Prostate gland (tissue), 2 donors: Measurements from ENCODE around the gene APOA1. TPM values are rescaled to one million over a fixed set of nuclear protein-coding genes. Genes with fewer than 3 reads are reported as not detected.

ENCODE experiments used
- DNase-seq: peaks from one replicate; pipeline ENCODE4 v3.0.0-alpha.2; 2019; ENCODE audit warnings: low spot score
- H3K27ac ChIP-seq, 2 donors: fragments of 200-600 bp; sonication (generic); 2 replicates each; pipeline ENCODE4 v1.5.1; 2017 to 2019
- H3K27me3 ChIP-seq: fragments of 200-600 bp; sonication (generic); replicated peaks from 2 replicates; pipeline ENCODE4 v1.5.1; 2019; ENCODE audit not compliant: insufficient read depth
- H3K36me3 ChIP-seq, 2 donors: fragments of 200-600 bp; sonication (generic); 1 replicate in 1 of 2; 2 replicates in 1 of 2; pipeline versions ENCODE4 v1.5.1 to v1.8.1; 2017 to 2019
- H3K4me1 ChIP-seq: fragments of 200-600 bp; sonication (generic); replicated peaks from 2 replicates; pipeline ENCODE4 v1.5.1; 2019
- H3K4me3 ChIP-seq, 2 donors: fragments of 200-600 bp; sonication (generic); 2 replicates each; pipeline ENCODE4 v1.5.1; 2017 to 2019
- H3K9me3 ChIP-seq: fragments of 200-600 bp; sonication (generic); 2 replicates; pipeline ENCODE4 v1.5.1; 2017
- POLR2A ChIP-seq: fragments of 450-650 bp; IDR thresholded peaks from one replicate; pipeline ENCODE4 v1.6.1; 2016; ENCODE audit warnings: antibody characterized with exemption, mild to moderate bottlenecking
- POLR2AphosphoS5 ChIP-seq: sonication (generic); formaldehyde crosslinking; IDR thresholded peaks from one replicate; pipeline ENCODE4 v1.6.1; 2017; ENCODE audit warnings: antibody characterized with exemption
- WGBS: methylation state at CpG from one replicate; pipeline ENCODE4 v1.1.5; 2018; 5-methylcytosine and 5-hydroxymethylcytosine counted together
- intact Hi-C: fragments of 100-400 bp; cut with DNase I; formaldehyde crosslinking; loops from one replicate; pipeline ENCODE4 v1.14.2; 2022
- total RNA-seq, 2 donors: library from RNA; depleted of rRNA; stranded (reverse); fragments of >200 nt; gene quantifications; one replicate each; pipeline ENCODE4 v1.1.0, GENCODE V29; 2016
- TF ChIP-seq, protein P1 (sequence below), 4 experiments: fragments of 200-600 bp in 2 of 4; fragments of 450-650 bp in 2 of 4; sonication (generic) in 2 of 4; IDR thresholded peaks; 1 replicate in 3 of 4; 2 replicates in 1 of 4; pipeline ENCODE4 v1.5.1; 2016 to 2019; ENCODE audit warnings: antibody characterized with exemption in 4 of 4, mild to moderate bottlenecking in 2 of 4, moderate library complexity in 2 of 4

Gene APOA1
- total RNA-seq, 2 donors from 2014 or later: 2,058 TPM; not detected in 1

DNA sequence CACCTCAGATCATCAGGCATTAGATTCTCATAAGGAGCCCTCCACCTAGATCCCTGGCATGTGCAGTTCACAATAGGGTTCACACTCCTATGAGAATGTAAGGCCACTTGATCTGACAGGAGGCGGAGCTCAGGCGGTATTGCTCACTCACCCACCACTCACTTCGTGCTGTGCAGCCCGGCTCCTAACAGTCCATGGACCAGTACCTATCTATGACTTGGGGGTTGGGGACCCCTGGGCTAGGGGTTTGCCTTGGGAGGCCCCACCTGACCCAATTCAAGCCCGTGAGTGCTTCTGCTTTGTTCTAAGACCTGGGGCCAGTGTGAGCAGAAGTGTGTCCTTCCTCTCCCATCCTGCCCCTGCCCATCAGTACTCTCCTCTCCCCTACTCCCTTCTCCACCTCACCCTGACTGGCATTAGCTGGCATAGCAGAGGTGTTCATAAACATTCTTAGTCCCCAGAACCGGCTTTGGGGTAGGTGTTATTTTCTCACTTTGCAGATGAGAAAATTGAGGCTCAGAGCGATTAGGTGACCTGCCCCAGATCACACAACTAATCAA lies 5.6 kb downstream of the APOA1 start:
- Histone ChIP-seq H3K9me3 (no peaks in the 10 kb centered on the region), H3K27ac (no peak overlapping the region), H3K36me3 (no peaks in the 10 kb centered on the region), H3K4me1 (no peaks in the 10 kb centered on the region), H3K27me3 (no peaks in the 10 kb centered on the region), H3K4me3 (no peak overlapping the region)
- 87% methylated on average over 7 of the region's 7 CpGs for WGBS
- intact Hi-C loops: no loop called here
- DNase-seq: no peak
- TF ChIP-seq POLR2AphosphoS5 (no peak), POLR2A (no peak)
- TF ChIP-seq, protein P1, sequence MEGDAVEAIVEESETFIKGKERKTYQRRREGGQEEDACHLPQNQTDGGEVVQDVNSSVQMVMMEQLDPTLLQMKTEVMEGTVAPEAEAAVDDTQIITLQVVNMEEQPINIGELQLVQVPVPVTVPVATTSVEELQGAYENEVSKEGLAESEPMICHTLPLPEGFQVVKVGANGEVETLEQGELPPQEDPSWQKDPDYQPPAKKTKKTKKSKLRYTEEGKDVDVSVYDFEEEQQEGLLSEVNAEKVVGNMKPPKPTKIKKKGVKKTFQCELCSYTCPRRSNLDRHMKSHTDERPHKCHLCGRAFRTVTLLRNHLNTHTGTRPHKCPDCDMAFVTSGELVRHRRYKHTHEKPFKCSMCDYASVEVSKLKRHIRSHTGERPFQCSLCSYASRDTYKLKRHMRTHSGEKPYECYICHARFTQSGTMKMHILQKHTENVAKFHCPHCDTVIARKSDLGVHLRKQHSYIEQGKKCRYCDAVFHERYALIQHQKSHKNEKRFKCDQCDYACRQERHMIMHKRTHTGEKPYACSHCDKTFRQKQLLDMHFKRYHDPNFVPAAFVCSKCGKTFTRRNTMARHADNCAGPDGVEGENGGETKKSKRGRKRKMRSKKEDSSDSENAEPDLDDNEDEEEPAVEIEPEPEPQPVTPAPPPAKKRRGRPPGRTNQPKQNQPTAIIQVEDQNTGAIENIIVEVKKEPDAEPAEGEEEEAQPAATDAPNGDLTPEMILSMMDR (IDR thresholded peaks at IDR 0.05): no peak

- no peaks in the 10 kb centered on the region for H3K36me3 ChIP-seq
- 95% methylated on average over 14 of the region's 17 CpGs for WGBS
Measured at GRCh38 chr11:116830184-116830912, 7.1 kb downstream of the APOA1 start.

DNA sequence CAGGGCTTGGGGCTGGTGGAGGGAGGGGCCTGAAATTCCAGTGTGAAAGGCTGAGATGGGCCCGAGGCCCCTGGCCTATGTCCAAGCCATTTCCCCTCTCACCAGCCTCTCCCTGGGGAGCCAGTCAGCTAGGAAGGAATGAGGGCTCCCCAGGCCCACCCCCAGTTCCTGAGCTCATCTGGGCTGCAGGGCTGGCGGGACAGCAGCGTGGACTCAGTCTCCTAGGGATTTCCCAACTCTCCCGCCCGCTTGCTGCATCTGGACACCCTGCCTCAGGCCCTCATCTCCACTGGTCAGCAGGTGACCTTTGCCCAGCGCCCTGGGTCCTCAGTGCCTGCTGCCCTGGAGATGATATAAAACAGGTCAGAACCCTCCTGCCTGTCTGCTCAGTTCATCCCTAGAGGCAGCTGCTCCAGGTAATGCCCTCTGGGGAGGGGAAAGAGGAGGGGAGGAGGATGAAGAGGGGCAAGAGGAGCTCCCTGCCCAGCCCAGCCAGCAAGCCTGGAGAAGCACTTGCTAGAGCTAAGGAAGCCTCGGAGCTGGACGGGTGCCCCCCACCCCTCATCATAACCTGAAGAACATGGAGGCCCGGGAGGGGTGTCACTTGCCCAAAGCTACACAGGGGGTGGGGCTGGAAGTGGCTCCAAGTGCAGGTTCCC lies 7.8 kb downstream of the APOA1 start, which contains the start of gene APOC3:
Gene APOC3, plus strand, starts transcription at position 383 of the 659 bp plus-strand sequence. CDS start 676 bp downstream, outside the sequence.
- H3K4me1 ChIP-seq: no peaks in the 10 kb centered on the region
- no peaks in the 10 kb centered on the region for H3K9me3 ChIP-seq
- H3K4me3 ChIP-seq: no peak within 1 kb of the TSS
- DNase-seq: no peak
- 72% methylated on average over 9 of the region's 9 CpGs for WGBS
- intact Hi-C loops: no loop called here
- H3K27ac ChIP-seq: no peak within 1 kb of the TSS
- TF ChIP-seq, protein P1 (IDR thresholded peaks at IDR 0.05): no peak
- no peak for TF ChIP-seq POLR2AphosphoS5
- TF ChIP-seq POLR2A: no peak
- no peaks in the 10 kb centered on the region for H3K27me3 ChIP-seq
- no peaks in the 10 kb centered on the region for H3K36me3 ChIP-seq

More at GRCh38 chr11:116830184-116830912, 7.1 kb downstream of the APOA1 start:
- Histone ChIP-seq H3K27me3 (no peaks in the 10 kb centered on the region), H3K9me3 (no peaks in the 10 kb centered on the region), H3K4me3 (no peak overlapping the region), H3K27ac (no peak overlapping the region), H3K4me1 (no peaks in the 10 kb centered on the region)
- intact Hi-C loops: no loop called here
- TF ChIP-seq, protein P1 (IDR thresholded peaks at IDR 0.05): no peak
- no peak for TF ChIP-seq POLR2AphosphoS5
- DNase-seq: no peak

- DNase-seq: no peak
- TF ChIP-seq POLR2AphosphoS5 (no peak), POLR2A (no peak)
- TF ChIP-seq, protein P1 (IDR thresholded peaks at IDR 0.05): no peak
- no peak overlapping the region for H3K27ac ChIP-seq
- H3K27me3 ChIP-seq: no peaks in the 10 kb centered on the region
- WGBS: 65% methylated on average over 16 of the region's 16 CpGs
- H3K4me1 ChIP-seq: no peaks in the 10 kb centered on the region
- H3K9me3 ChIP-seq: no peaks in the 10 kb centered on the region
- H3K4me3 ChIP-seq: no peak overlapping the region
- intact Hi-C loops: no loop called here
- no peaks in the 10 kb centered on the region for H3K36me3 ChIP-seq
Measured at GRCh38 chr11:116828632-116829524, 8.5 kb downstream of the APOA1 start.
